GM23338 (cell line): ENCODE results near the gene FHIT.

ENCODE experiments used
- POLR2AphosphoS5 ChIP-seq: IDR thresholded peaks from 2 replicates; pipeline ENCODE4 v1.6.1; 2016; ENCODE audit warnings: antibody characterized with exemption, low read depth
- TF ChIP-seq, protein P1 (sequence below), 2 experiments: fragments of 200-600 bp in 1 of 2; sonication (generic) in 1 of 2; conservative IDR thresholded peaks; 2 replicates each; pipeline versions ENCODE4 v1.5.1 to v1.6.1; 2016 to 2017; ENCODE audit warnings: antibody characterized with exemption in 2 of 2, low read depth in 2 of 2, mild to moderate bottlenecking in 2 of 2, moderate library complexity in 1 of 2
- TF ChIP-seq, protein P2 (sequence below): IDR thresholded peaks from one replicate; pipeline ENCODE4 v1.6.1; 2018; ENCODE audit warnings: antibody characterized with exemption; ENCODE audit not compliant: unreplicated experiment

DNA sequence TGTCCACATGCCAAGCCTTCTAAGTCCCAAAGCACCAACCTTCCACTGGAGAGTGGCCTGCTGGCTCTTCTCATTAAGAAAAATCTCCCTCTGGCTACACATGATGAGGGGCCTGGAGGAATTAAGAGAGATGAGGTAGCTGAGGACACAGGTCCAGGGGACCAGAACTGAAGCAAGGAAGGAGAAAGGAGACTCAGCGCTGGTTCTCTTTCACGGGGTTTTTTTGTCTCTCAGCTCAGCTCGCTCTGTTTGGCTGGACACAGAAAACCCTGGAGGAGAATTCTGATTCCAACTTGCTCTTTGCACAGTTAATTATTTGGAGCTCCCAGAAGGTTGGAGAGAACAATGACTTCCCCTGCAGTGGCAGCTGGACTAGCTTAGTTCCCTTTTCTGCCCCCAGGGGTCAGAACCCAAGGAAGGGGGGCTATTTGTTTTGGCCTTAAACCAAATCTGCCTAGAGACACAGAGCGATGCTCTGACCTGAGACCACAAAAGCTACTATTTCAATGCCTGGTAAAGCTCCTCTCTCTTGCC is 507.6 kb downstream of the FHIT start:
- TF ChIP-seq, protein P1, sequence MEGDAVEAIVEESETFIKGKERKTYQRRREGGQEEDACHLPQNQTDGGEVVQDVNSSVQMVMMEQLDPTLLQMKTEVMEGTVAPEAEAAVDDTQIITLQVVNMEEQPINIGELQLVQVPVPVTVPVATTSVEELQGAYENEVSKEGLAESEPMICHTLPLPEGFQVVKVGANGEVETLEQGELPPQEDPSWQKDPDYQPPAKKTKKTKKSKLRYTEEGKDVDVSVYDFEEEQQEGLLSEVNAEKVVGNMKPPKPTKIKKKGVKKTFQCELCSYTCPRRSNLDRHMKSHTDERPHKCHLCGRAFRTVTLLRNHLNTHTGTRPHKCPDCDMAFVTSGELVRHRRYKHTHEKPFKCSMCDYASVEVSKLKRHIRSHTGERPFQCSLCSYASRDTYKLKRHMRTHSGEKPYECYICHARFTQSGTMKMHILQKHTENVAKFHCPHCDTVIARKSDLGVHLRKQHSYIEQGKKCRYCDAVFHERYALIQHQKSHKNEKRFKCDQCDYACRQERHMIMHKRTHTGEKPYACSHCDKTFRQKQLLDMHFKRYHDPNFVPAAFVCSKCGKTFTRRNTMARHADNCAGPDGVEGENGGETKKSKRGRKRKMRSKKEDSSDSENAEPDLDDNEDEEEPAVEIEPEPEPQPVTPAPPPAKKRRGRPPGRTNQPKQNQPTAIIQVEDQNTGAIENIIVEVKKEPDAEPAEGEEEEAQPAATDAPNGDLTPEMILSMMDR (conservative IDR thresholded peaks at IDR 0.05; ENCODE audit: low read depth in 2 of 2) = peak; percentile 32 to 35
- TF ChIP-seq, protein P2, sequence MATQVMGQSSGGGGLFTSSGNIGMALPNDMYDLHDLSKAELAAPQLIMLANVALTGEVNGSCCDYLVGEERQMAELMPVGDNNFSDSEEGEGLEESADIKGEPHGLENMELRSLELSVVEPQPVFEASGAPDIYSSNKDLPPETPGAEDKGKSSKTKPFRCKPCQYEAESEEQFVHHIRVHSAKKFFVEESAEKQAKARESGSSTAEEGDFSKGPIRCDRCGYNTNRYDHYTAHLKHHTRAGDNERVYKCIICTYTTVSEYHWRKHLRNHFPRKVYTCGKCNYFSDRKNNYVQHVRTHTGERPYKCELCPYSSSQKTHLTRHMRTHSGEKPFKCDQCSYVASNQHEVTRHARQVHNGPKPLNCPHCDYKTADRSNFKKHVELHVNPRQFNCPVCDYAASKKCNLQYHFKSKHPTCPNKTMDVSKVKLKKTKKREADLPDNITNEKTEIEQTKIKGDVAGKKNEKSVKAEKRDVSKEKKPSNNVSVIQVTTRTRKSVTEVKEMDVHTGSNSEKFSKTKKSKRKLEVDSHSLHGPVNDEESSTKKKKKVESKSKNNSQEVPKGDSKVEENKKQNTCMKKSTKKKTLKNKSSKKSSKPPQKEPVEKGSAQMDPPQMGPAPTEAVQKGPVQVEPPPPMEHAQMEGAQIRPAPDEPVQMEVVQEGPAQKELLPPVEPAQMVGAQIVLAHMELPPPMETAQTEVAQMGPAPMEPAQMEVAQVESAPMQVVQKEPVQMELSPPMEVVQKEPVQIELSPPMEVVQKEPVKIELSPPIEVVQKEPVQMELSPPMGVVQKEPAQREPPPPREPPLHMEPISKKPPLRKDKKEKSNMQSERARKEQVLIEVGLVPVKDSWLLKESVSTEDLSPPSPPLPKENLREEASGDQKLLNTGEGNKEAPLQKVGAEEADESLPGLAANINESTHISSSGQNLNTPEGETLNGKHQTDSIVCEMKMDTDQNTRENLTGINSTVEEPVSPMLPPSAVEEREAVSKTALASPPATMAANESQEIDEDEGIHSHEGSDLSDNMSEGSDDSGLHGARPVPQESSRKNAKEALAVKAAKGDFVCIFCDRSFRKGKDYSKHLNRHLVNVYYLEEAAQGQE = no peak
- TF ChIP-seq POLR2AphosphoS5 = no peak
